BLaER1 treated with 17β-estradiol and CSF1 and Interleukin-3, amounts not matched to agents 10 nM and 100 nM (cell line): ENCODE data around the gene MORN3.
A peak's percentile ranks its signal among the peaks of the same experiment; 100 is the strongest.
"Not testable (repeated sequence)": the region's sequence is repeated elsewhere in the genome, so short reads cannot be mapped to it uniquely, and the experiment has no call there.

Experiments used
- H3K27ac ChIP-seq, 11 experiments: shearing (Covaris generic); formaldehyde crosslinking; 2 replicates each; pipeline ENCODE4 v1.8.1; 2022
- H3K27me3 ChIP-seq, 11 experiments: shearing (Covaris generic); formaldehyde crosslinking; 2 replicates each; pipeline ENCODE4 v1.8.1; 2022
- H3K36me3 ChIP-seq, 11 experiments: shearing (Covaris generic); formaldehyde crosslinking; 2 replicates each; pipeline ENCODE4 v1.8.1; 2022
- H3K4me1 ChIP-seq, 10 experiments: shearing (Covaris generic); formaldehyde crosslinking; 2 replicates each; pipeline ENCODE4 v1.8.1; 2022
- H3K4me2 ChIP-seq, 11 experiments: shearing (Covaris generic); formaldehyde crosslinking; 2 replicates each; pipeline ENCODE4 v1.8.1; 2022
- H3K4me3 ChIP-seq, 10 experiments: shearing (Covaris generic); formaldehyde crosslinking; 2 replicates each; pipeline ENCODE4 v1.8.1; 2022
- H3K9ac ChIP-seq, 11 experiments: shearing (Covaris generic); formaldehyde crosslinking; 2 replicates each; pipeline ENCODE4 v1.8.1; 2022
- H3K9me3 ChIP-seq, 11 experiments: shearing (Covaris generic); formaldehyde crosslinking; replicated peaks in 1 of 11; 2 replicates each; pipeline ENCODE4 v1.8.1; 2022
- H4K20me1 ChIP-seq, 11 experiments: shearing (Covaris generic); formaldehyde crosslinking; 2 replicates each; pipeline ENCODE4 v1.8.1; 2022
- Cebpa-rat ChIP-seq, 11 experiments: shearing (Covaris generic); IDR thresholded peaks; 2 replicates each; pipeline ENCODE4 v1.8.1; 2022

The MORN3 gene

DNA sequence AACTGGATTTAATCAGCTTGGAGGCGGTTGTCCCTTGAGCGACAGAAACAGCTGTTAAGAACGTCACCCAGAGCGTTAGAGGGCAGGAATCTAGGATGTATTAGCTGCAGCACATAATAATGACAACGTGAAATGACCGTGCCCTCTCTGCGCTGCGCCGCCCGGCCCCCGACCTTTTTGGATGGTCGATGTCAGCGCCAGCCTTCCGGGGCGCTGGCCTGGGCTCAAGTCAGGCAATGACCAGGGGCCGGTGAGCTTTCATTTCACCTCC, 42.7 kb upstream of the MORN3 start:
- Histone ChIP-seq H3K4me2 (peak overlapping the region; percentile 88 to 99 (median 94)), H4K20me1 (peaks cover 0 to 40% (median 19%) of the 10 kb centered on the region in 11 experiments; a peak in 13 of 22 replicates), H3K4me1 (peaks cover 26 to 65% (median 46%) of the 10 kb centered on the region in 10 experiments), H3K4me3 (peak overlapping the region; percentile 87 to 100 (median 98)), H3K27ac (peak overlapping the region in 9 of 11 experiments; percentile 8 to 65 (median 54); a peak in 17 of 22 replicates), H3K9ac (peak overlapping the region; percentile 64 to 89 (median 81)), H3K36me3 (peaks cover 0 to 20% (median 8%) of the 10 kb centered on the region in 11 experiments; a peak in 5 of 22 replicates), H3K9me3 (no peaks in the 10 kb centered on the region), H3K27me3 (no peaks in the 10 kb centered on the region)
- no peak for TF ChIP-seq Cebpa-rat (IDR thresholded peaks at IDR 0.05)

DNA sequence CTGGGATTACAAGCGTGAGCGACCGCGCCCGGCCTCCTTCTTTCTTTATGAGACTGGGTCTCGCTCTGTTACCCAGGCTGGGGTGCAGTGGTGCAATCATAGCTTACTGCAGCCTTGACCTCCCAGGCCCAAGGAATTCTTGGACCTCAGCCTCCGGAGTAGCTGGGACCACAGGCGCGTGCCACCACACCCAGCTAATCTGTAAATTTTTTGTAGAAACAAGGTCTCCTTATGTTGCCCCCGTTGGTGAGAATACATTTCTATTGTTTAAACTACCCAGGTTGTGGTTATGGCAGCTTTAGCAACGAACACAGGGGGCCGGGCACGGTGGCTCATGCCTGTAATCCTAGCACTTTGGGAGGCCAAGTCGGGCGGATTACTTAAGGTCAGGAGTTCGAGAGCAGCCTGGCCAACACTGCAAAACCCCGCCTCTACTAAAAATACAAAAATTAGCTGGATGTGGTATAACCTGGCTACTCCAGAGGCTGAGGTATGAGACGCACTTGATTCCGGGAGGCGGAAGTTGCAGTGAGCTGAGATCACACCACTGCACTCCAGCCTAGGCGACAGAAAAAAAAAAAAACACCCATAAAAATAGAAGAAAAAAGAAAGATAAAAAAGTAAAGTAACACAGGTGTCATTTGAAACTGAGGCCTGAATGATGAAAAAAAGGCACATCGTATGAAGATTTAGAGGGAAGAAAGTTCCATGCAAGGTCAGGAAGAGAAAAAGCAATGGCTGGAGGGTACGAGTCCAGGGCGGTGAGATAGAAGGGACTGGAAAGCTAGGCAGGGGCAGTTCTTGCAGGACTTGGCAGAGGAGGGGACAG, 42.1 kb upstream of the MORN3 start:
- peak overlapping the region; percentile 88 to 99 (median 94) for H3K4me2 ChIP-seq
- no peaks in the 10 kb centered on the region for H3K9me3 ChIP-seq
- H3K4me1 ChIP-seq: peaks cover 26 to 60% (median 42%) of the 10 kb centered on the region in 10 experiments
- peak overlapping the region; percentile 87 to 100 (median 98) for H3K4me3 ChIP-seq
- no peak for TF ChIP-seq Cebpa-rat (IDR thresholded peaks at IDR 0.05)
- H3K9ac ChIP-seq: peak overlapping the region; percentile 64 to 89 (median 81)
- H3K27me3 ChIP-seq: no peaks in the 10 kb centered on the region
- H4K20me1 ChIP-seq: peaks cover 0 to 35% (median 18%) of the 10 kb centered on the region in 11 experiments; a peak in 13 of 22 replicates
- peak overlapping the region in 9 of 11 experiments; percentile 8 to 65 (median 54); a peak in 15 of 22 replicates for H3K27ac ChIP-seq
- peaks cover 0 to 14% (median 8%) of the 10 kb centered on the region in 11 experiments; a peak in 4 of 22 replicates for H3K36me3 ChIP-seq

DNA sequence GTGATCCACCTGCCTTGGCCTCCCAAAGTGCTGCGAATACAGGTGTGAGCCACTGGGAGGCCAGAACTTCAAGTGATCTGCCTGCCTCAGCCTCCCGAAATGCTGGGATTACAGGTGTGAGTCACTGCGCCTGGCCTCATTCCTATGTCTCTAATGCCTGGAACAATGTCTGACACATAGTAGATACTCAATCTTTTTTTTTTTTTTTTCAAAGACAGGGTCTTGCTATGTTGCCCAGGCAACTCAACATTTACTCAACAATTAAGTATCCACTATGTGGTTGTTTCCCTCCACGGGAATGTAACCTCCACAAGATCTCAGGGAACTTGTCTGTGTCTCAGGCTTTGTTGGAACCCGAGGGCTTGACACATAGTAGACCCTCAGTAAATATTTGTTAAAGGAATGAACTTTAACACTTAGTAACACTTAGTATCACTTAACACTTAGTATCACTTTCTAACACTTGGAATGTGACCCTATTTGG, 40.1 kb upstream of the MORN3 start:
- no peak overlapping the region for H3K4me3 ChIP-seq
- H3K9ac ChIP-seq: no peak overlapping the region
- H3K36me3 ChIP-seq: no peaks in the 10 kb centered on the region
- no peak for TF ChIP-seq Cebpa-rat (IDR thresholded peaks at IDR 0.05)
- H3K9me3 ChIP-seq: peaks cover 0 to 18% (median 10%) of the 10 kb centered on the region in 11 experiments; a peak in 16 of 22 replicates
- peaks cover 0 to 14% (median 8%) of the 10 kb centered on the region in 11 experiments; a peak in 10 of 22 replicates for H4K20me1 ChIP-seq
- peaks cover 26 to 45% (median 39%) of the 10 kb centered on the region in 10 experiments for H3K4me1 ChIP-seq
- H3K27me3 ChIP-seq: no peaks in the 10 kb centered on the region
- H3K4me2 ChIP-seq: peak overlapping the region in 8 of 11 experiments; percentile 3 to 55 (median 44); a peak in 11 of 22 replicates
- no peak overlapping the region for H3K27ac ChIP-seq

DNA sequence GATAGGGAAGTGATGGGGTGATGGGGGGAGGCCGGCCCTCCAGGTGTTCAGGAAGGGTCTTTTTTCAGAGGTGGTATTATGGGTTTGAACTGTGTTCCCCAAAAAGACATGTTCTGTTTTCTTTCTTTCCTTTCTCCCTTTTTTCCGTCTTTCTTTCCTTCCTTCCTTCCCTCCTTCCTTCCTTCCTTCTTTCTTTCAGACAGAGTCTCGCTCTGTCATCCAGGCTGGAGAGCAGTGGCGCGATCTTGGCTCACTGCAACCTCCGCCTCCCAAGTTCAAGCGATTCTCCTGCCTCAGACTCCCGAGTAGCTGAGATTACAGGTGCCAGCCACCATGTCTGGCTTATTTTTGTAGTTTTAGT, 39.6 kb upstream of the MORN3 start:
- H3K9ac ChIP-seq, H4K20me1 ChIP-seq, H3K27ac ChIP-seq, H3K36me3 ChIP-seq, H3K27me3 ChIP-seq, H3K4me3 ChIP-seq: not testable (repeated sequence)
- H3K9me3 ChIP-seq: peaks cover 0 to 18% (median 10%) of the 10 kb centered on the region in 11 experiments; a peak in 16 of 22 replicates
- H3K4me2 ChIP-seq: peak overlapping the region in 8 of 11 experiments; percentile 3 to 55 (median 44); a peak in 15 of 22 replicates
- H3K4me1 ChIP-seq: peaks cover 24 to 40% (median 36%) of the 10 kb centered on the region in 10 experiments

DNA sequence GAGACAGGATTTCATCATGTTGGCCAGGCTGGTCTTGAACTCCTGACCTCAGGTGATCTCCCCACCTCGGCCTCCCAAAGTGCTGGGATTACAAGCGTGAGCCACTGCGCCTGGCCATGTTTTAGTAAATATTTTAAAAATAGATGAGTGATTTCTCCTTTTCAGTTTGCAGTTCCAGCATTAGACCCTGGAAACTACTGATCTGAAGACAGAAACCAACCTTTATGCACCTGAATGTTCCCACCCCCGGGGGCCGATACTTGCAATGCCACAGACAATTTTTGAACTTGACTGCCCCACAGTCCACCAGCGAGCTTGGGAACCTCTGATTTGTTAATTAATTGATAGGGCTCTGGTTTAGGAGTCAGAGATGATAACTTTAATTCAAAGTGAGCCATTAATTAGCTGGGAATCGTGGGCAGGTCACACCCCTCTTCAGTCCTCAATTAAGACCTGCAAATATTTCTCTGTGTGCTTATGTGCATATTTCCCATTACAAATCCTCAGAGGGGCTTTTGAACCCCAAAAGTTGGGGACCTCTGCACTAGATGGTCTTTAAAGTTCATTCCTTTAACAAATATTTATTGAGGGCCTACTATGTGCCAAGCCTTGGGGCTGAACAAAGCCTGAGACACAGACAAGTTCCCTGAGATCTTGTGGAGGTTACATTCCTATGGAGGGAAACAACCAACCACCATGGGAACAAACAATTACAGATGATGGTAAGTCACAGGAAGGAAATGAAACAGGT, 39.0 kb upstream of the MORN3 start:
- H3K36me3 ChIP-seq: no peaks in the 10 kb centered on the region
- H3K27me3 ChIP-seq: no peaks in the 10 kb centered on the region
- peaks cover 0 to 4% (median 0%) of the 10 kb centered on the region in 11 experiments; a peak in 8 of 22 replicates for H4K20me1 ChIP-seq
- TF ChIP-seq Cebpa-rat (IDR thresholded peaks at IDR 0.05): no peak
- no peak overlapping the region for H3K27ac ChIP-seq
- peak overlapping the region in 1 of 11 experiments; percentile 13; a peak in 1 of 22 replicates for H3K9ac ChIP-seq
- H3K4me2 ChIP-seq: peak overlapping the region in 8 of 11 experiments; percentile 3 to 55 (median 44); a peak in 15 of 22 replicates
- H3K4me1 ChIP-seq: peaks cover 18 to 35% (median 30%) of the 10 kb centered on the region in 10 experiments
- no peak overlapping the region for H3K4me3 ChIP-seq
- H3K9me3 ChIP-seq: peaks cover 0 to 18% (median 10%) of the 10 kb centered on the region in 11 experiments; a peak in 16 of 22 replicates

DNA sequence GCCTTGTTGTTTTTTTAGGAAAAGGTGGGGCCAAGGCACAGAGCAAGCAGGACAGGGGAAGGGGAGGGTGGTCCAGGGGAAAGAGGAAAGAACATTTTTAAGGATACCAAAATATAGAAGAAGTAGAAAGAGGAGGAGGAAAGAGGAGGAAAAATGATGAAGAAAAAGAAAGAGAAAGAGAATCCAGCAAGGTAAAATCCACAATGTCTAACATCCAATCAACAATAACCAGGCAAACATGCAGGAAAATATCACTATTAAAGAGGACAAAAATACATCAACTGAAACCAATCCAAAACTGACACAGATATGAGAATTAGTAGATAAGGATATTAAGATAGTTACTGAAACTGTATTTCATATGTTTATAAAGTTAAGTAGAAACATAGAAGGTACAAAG, 36.1 kb upstream of the MORN3 start:
- H3K27me3 ChIP-seq: no peaks in the 10 kb centered on the region
- no peak overlapping the region for H3K4me3 ChIP-seq
- H3K9ac ChIP-seq: no peak overlapping the region
- peaks cover under 1 to 21% (median 13%) of the 10 kb centered on the region in 10 experiments; a peak in 16 of 20 replicates for H3K4me1 ChIP-seq
- H3K4me2 ChIP-seq: no peak overlapping the region
- H3K27ac ChIP-seq: no peak overlapping the region
- H4K20me1 ChIP-seq: no peaks in the 10 kb centered on the region
- no peaks in the 10 kb centered on the region for H3K36me3 ChIP-seq
- H3K9me3 ChIP-seq: peaks cover 0 to 18% (median 10%) of the 10 kb centered on the region in 11 experiments; a peak in 16 of 22 replicates
- TF ChIP-seq Cebpa-rat (IDR thresholded peaks at IDR 0.05): no peak

DNA sequence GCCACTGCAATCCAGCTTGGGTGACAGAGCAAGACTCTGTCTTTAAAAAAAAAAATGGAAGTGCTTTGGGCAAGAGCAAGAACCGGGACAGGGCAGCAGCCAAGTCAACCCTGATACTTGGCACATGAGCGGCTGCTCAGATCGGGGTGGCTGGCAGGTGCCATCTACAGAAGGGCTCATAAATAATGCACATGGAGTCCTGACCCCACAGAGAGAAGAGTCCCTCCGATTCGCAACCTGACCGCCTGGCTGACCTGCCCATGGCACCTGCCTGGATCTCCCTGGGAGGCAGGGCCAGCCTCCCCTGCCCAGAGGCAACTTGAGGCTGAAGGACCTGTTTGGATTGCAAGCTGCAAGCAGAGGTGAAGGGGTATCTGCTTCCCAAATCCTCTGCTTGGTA, 33.5 kb upstream of the MORN3 start:
- H3K27me3 ChIP-seq: no peaks in the 10 kb centered on the region
- TF ChIP-seq Cebpa-rat (IDR thresholded peaks at IDR 0.05): no peak
- no peaks in the 10 kb centered on the region for H4K20me1 ChIP-seq
- no peak overlapping the region for H3K4me2 ChIP-seq
- peaks cover 0 to 8% (median 3%) of the 10 kb centered on the region in 10 experiments; a peak in 7 of 20 replicates for H3K4me1 ChIP-seq
- no peaks in the 10 kb centered on the region for H3K36me3 ChIP-seq
- H3K27ac ChIP-seq: no peak overlapping the region
- no peak overlapping the region for H3K4me3 ChIP-seq
- H3K9ac ChIP-seq: no peak overlapping the region
- peaks cover 0 to 18% (median 10%) of the 10 kb centered on the region in 11 experiments; a peak in 16 of 22 replicates for H3K9me3 ChIP-seq

DNA sequence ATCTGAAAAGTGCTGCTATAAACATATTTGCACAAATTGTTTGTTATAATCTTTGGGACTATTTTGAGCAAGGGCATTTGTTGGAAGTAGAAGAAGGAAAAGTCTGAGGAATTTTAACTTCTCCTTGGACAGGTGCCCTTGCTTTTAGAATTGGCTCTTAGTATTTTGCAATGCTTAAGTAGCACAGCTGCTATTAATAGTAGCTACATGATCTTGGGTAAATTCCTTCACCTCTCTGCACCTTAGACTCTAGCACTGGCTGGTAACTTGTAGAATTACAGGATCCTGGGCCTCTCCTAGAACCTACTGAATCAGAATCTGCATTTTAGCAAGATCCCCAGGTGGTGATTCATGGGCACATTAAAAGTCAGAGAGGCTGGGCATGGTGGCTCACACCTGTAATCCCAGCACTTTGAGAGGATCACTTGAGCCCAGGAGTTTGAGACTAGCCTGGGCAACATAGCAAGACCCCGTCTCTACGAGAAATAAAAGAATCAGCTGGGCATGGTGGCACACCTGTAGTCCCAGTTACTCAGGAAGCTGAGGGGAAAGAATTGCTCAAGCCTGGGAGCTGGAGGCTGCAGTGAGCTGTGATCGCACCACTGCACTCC, 32.3 kb upstream of the MORN3 start:
- H3K36me3 ChIP-seq: no peaks in the 10 kb centered on the region
- H4K20me1 ChIP-seq: no peaks in the 10 kb centered on the region

DNA sequence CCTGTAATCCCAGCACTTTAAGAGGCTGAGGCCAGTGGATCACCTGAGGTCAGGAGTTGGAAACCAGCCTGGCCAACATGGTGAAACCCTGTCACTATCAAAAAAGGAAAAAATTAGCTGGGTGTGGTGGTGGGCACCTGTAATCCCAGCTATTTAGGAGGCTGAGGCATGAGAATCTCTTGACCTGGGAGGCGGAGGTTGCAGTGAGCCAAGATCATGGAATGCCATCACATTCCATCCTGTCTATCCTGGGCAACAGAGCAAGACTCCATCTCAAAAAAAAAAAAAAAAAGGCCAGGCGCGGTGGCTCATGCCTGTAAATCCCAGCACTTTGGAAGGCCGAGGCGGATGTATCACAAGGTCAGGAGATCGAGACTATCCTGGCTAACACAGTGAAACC, 28.4 kb upstream of the MORN3 start:
- not testable (repeated sequence) for H3K4me1 ChIP-seq, H3K4me3 ChIP-seq, H3K9me3 ChIP-seq, H4K20me1 ChIP-seq, H3K36me3 ChIP-seq, H3K27me3 ChIP-seq, H3K4me2 ChIP-seq, H3K9ac ChIP-seq, H3K27ac ChIP-seq

More for the DNA sequence above, 32.3 kb upstream of the MORN3 start:
- Histone ChIP-seq H3K27me3 (no peaks in the 10 kb centered on the region), H3K9me3 (peaks cover 0 to 18% (median 10%) of the 10 kb centered on the region in 11 experiments; a peak in 16 of 22 replicates), H3K4me3 (no peak overlapping the region), H3K4me1 (peaks cover 0 to 8% (median 3%) of the 10 kb centered on the region in 10 experiments; a peak in 7 of 20 replicates), H3K9ac (no peak overlapping the region), H3K4me2 (peak overlapping the region in 3 of 11 experiments; percentile 2 to 23 (median 8); a peak in 3 of 22 replicates), H3K27ac (no peak overlapping the region)
- TF ChIP-seq Cebpa-rat (IDR thresholded peaks at IDR 0.05): no peak
